K562 (cell line): ENCODE data around the gene MOAP1. TPM values are rescaled to one million over a fixed set of nuclear protein-coding genes. Genes with fewer than 3 reads are reported as not detected.

ENCODE experiments used
- ATAC-seq: fragments of 200-7000 bp; cut with Tn5 transposase; 3 replicates; pipeline ENCODE4 v1.9.1; 2020; ENCODE audit warnings: moderate library complexity
- BruUV-seq: library from RNA; stranded (reverse); fragments of 400-500 nt; replicated peaks from 2 replicates; lab custom pipeline; 2021; lab: Mats Ljungman, UMichigan
- CTCF ChIA-PET: fragments of 300-600 bp; formaldehyde crosslinking; extraction: SDS; loops from one replicate; lab custom pipeline; 2021; ENCODE audit warnings: low intra/inter-chr PET ratio; lab: Yijun Ruan, JAX
- POLR2A ChIA-PET: fragments of 300-600, 350-650 bp; sonication (Branson Sonifier 250); formaldehyde crosslinking; extraction: SDS; loops from one replicate; lab custom pipeline; 2021; ENCODE audit warnings: antibody characterized with exemption, inconsistent platforms; lab: Yijun Ruan, JAX
- DNase-seq, 4 experiments: peaks; one replicate each; pipeline versions ENCODE4 v3.0.0 to v3.0.0-alpha.2; 2011 to 2018; ENCODE audit warnings: low spot score in 3 of 4, mixed read lengths in 3 of 4; ENCODE audit errors: extremely low read depth in 1 of 4
- FAIRE-seq: peaks from 2 replicates; lab custom pipeline; 2011; peaks lifted over from hg19 to GRCh38; lab: Jason Lieb, UNC
- H2AFZ ChIP-seq: 2 replicates; pipeline ENCODE4 v1.6.0; 2011; ENCODE audit warnings: low read depth, low read length, control low read depth, inconsistent platforms
- H3K27ac ChIP-seq: fragments of 200-600 bp; 3 replicates; pipeline ENCODE4 v1.8.0; 2011; ENCODE audit warnings: low read depth, mild to moderate bottlenecking, control low read depth, inconsistent platforms, low read length, moderate library complexity, mixed read lengths; ENCODE audit errors: extremely low read depth
- H3K27me3 ChIP-seq, 2 experiments: fragments of 300-600 bp in 1 of 2; 2 replicates in 1 of 2; 3 replicates in 1 of 2; pipeline versions ENCODE4 v1.6.0 to v1.8.0; 2011; ENCODE audit warnings: inconsistent platforms in 2 of 2, low read length in 2 of 2, mild to moderate bottlenecking in 1 of 2, mixed read lengths in 1 of 2, moderate library complexity in 1 of 2; ENCODE audit not compliant: control insufficient read depth in 2 of 2, insufficient read depth in 2 of 2
- H3K36me3 ChIP-seq: fragments of 300-600 bp; 3 replicates; pipeline ENCODE4 v1.8.0; 2011; ENCODE audit warnings: mild to moderate bottlenecking, low read length, inconsistent platforms; ENCODE audit not compliant: control insufficient read depth, insufficient read depth
- H3K4me1 ChIP-seq, 2 experiments: fragments of 200-600 bp in 1 of 2; replicated peaks in 1 of 2; 2 replicates in 1 of 2; 3 replicates in 1 of 2; pipeline versions ENCODE4 v1.5.1 to v1.8.0; 2011; ENCODE audit warnings: inconsistent platforms in 2 of 2, low read length in 2 of 2, mild to moderate bottlenecking in 1 of 2, mixed read lengths in 1 of 2, moderate library complexity in 1 of 2; ENCODE audit not compliant: control insufficient read depth in 2 of 2, insufficient read depth in 2 of 2
- H3K4me2 ChIP-seq: 2 replicates; pipeline ENCODE4 v1.6.1; 2011; ENCODE audit warnings: low read length, control low read depth, inconsistent platforms, mixed read lengths; ENCODE audit not compliant: insufficient read depth
- H3K4me3 ChIP-seq: fragments of 200-600 bp; sonication (generic), shearing (Covaris generic); 2 replicates; pipeline ENCODE4 v1.5.1; 2016; ENCODE audit warnings: control low read depth, inconsistent platforms
- H3K79me2 ChIP-seq: fragments of 200-600 bp; 3 replicates; pipeline ENCODE4 v1.8.0; 2011; ENCODE audit warnings: low read length, inconsistent platforms; ENCODE audit not compliant: control insufficient read depth, insufficient read depth
- H3K9ac ChIP-seq, 2 experiments: 2 replicates each; pipeline versions ENCODE4 v1.6.0 to v1.6.1; 2011; ENCODE audit warnings: low read depth in 2 of 2, low read length in 2 of 2, control low read depth in 1 of 2, inconsistent platforms in 1 of 2, mild to moderate bottlenecking in 1 of 2, mixed read lengths in 1 of 2; ENCODE audit not compliant: insufficient read depth in 1 of 2
- H3K9me1 ChIP-seq: one replicate; pipeline ENCODE4 v1.6.0; 2011; ENCODE audit warnings: inconsistent platforms, mild to moderate bottlenecking, low read length, moderate library complexity; ENCODE audit not compliant: control insufficient read depth, insufficient read depth
- H3K9me3 ChIP-seq: replicated peaks from 2 replicates; pipeline ENCODE4 v1.5.1; 2011; ENCODE audit warnings: low read depth, low read length, inconsistent platforms; ENCODE audit not compliant: control insufficient read depth, insufficient read depth
- H4K20me1 ChIP-seq: replicated peaks from 2 replicates; pipeline ENCODE4 v1.6.1; 2011; ENCODE audit warnings: low read length, inconsistent platforms, mixed read lengths; ENCODE audit not compliant: control insufficient read depth, insufficient read depth
- CHD1 ChIP-seq: fragments of 200-600 bp; sonication (generic); IDR thresholded peaks from one replicate; pipeline ENCODE4 v1.6.1; 2012; ENCODE audit warnings: mild to moderate bottlenecking, moderate library complexity, low read length, inconsistent platforms
- NBN ChIP-seq: fragments of 450-650 bp; IDR thresholded peaks from 2 replicates; pipeline ENCODE4 v1.6.1; 2016; ENCODE audit warnings: low read depth, mild to moderate bottlenecking
- SMC3 ChIP-seq: conservative IDR thresholded peaks from 2 replicates; pipeline ENCODE4 v1.6.1; 2011; ENCODE audit warnings: low read depth, low read length, improper control_type of control experiment; ENCODE audit not compliant: insufficient read depth
- TARDBP ChIP-seq: fragments of 450-650 bp; IDR thresholded peaks from 2 replicates; pipeline ENCODE4 v1.6.1; 2016
- THRAP3 ChIP-seq: fragments of 450-650 bp; IDR thresholded peaks from 2 replicates; pipeline ENCODE4 v1.6.1; 2016; ENCODE audit warnings: mild to moderate bottlenecking, inconsistent platforms, borderline replicate concordance
- ZNF24 ChIP-seq: fragments of 450-650 bp; IDR thresholded peaks from 2 replicates; pipeline ENCODE4 v1.6.1; 2016
- ZNF253 ChIP-seq: fragments of 250-450 bp; sonication (Bioruptor Pico); conservative IDR thresholded peaks from 2 replicates; pipeline ENCODE4 v1.6.1; 2021; ENCODE audit warnings: mild to moderate bottlenecking
- ZNF551 ChIP-seq: fragments of 250-450 bp; sonication (Bioruptor Pico); IDR thresholded peaks from 2 replicates; pipeline ENCODE4 v1.5.0; 2021; ENCODE audit warnings: mild to moderate bottlenecking, moderate library complexity
- ZNF79 ChIP-seq: fragments of 250-450 bp; sonication (Bioruptor Pico); IDR thresholded peaks from 2 replicates; pipeline ENCODE4 v1.4.0; 2020; ENCODE audit warnings: low read depth, mild to moderate bottlenecking, moderate library complexity
- WGBS: fragments of 100-300 bp; shearing (Covaris generic); methylation state at CpG from one replicate; pipeline ENCODE4 v1.1.6; 2016; ENCODE audit warnings: low coverage, mixed read lengths; ENCODE audit not compliant: insufficient coverage; ENCODE audit errors: missing lambda C conversion rate; 5-methylcytosine and 5-hydroxymethylcytosine counted together
- in situ Hi-C: fragments of 300-500 bp; cut with MboI; formaldehyde crosslinking; loops from 4 replicates; pipeline ENCODE4 v1.15.0; 2018; ENCODE audit warnings: inconsistent platforms, mixed read lengths
- intact Hi-C: fragments of 100-400 bp; cut with micrococcal nuclease; formaldehyde crosslinking; loops from 2 replicates; pipeline ENCODE4 v1.14.2; 2022
- polyA plus RNA-seq, 8 experiments: library from polyadenylated mRNA; depleted of rRNA in 4 of 8; stranded (reverse) in 5 of 8; unstranded in 3 of 8; fragments of >200 nt; fragmentation: Nextera tagmentation in 2 of 8; fragmentation: Illumina TruSeq in 1 of 8; extraction: Ambion mirVana in 2 of 8; extraction: Trizol in 1 of 8; gene quantifications; 2 replicates each; pipeline versions ENCODE4 v1.2.1 to v1.2.3, GENCODE V29; 2011 to 2014; ENCODE audit warnings: inconsistent platforms in 1 of 8, missing spikeins in 1 of 8
- total RNA-seq, 7 experiments: library from RNA; depleted of rRNA in 6 of 7; stranded (reverse); fragments of >200 nt in 6 of 7; fragmentation: Illumina TruSeq in 2 of 7; extraction: Trizol in 2 of 7; gene quantifications; 2 replicates each; pipeline versions ENCODE4 v1.2.1 to v1.2.3, GENCODE V29; 2011 to 2021; ENCODE audit warnings: low replicate concordance in 1 of 7

The MOAP1 gene
- total and polyA plus RNA-seq, 9 of the 15 experiments (the other 6 are each of a cell fraction or from before 2014, with no cell fraction given) = 1.5 to 14.4 (median 6.0) TPM

DNA sequence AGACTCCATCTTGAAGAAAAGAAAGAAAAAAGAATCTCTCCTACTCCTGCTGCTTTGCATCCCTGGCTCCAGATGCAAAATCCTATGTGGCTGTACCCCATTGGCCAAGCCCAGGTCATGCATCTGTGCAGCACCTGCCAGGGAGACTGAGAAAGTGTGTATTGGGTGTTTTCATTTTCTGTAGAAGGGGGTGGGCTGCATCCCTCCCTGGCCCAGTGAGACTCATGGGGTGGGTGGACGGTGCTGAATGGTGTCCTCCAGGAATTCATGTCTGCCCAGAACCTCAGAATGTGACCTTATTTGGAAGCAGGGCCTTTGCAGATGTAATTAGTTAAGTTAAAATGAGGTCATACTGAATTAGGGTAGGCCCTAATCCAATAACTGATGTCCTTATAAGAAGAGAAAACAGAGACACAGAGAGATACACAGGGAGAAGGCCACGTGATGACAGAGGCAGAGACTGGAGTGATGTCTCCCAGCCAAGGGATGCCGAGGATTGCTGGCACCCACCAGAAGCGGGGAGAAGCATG is 23.2 kb downstream of the MOAP1 start:
- Histone ChIP-seq H3K4me3 (no peak overlapping the region), H3K4me2 (no peak overlapping the region), H3K9ac (no peak overlapping the region), H3K4me1 (no peaks in the 10 kb centered on the region; a peak in 1 of 5 replicates), H3K9me1 (no peaks in the 10 kb centered on the region), H3K36me3 (no peaks in the 10 kb centered on the region), H3K27ac (no peak overlapping the region), H2AFZ (no peak overlapping the region), H4K20me1 (no peaks in the 10 kb centered on the region), H3K27me3 (no peaks in the 10 kb centered on the region), H3K9me3 (no peaks in the 10 kb centered on the region), H3K79me2 (no peaks in the 10 kb centered on the region)
- in situ Hi-C loops = no loop called here
- FAIRE-seq (no peak), ATAC-seq (no peak), DNase-seq (no peak)
- no peak for TF ChIP-seq ZNF24
- TF ChIP-seq TARDBP = no peak
- no peak for TF ChIP-seq CHD1
- TF ChIP-seq ZNF79 (CRISPR knock-in tag) = no peak
- no peak for TF ChIP-seq THRAP3
- no peak for TF ChIP-seq SMC3
- no peak for TF ChIP-seq ZNF551
- no peak for TF ChIP-seq ZNF253 (CRISPR knock-in tag)
- no peak for TF ChIP-seq NBN
- no TSS peak for BruUV-seq
- POLR2A ChIA-PET = no interaction called here
- intact Hi-C loops = no loop called here
- CTCF ChIA-PET = interaction anchor here (2.7 kb wide), 1 partner anchor 48 kb away, joined by 11 read pairs; no protein-coding TSS in a partner anchor
- 13% methylated on average over 1 of the region's 4 CpGs for WGBS
